A673 (cell line): ENCODE results near the gene NFS1. TPM values are rescaled to one million over a fixed set of nuclear protein-coding genes. Genes with fewer than 3 reads are reported as not detected.

Experiments
- BruUV-seq: library from RNA; stranded (reverse); fragments of 400-500 nt; replicated peaks from 2 replicates; lab custom pipeline; 2021; lab: Mats Ljungman, UMichigan
- CTCF ChIA-PET: fragments of 300-600 bp; sonication (Branson Sonifier 250); formaldehyde crosslinking; loops from one replicate; lab custom pipeline; 2022; ENCODE audit warnings: antibody characterized with exemption; lab: Charles Lee
- POLR2A ChIA-PET: fragments of 300-600 bp; sonication (Branson Sonifier 250); formaldehyde crosslinking; loops from one replicate; lab custom pipeline; 2022; ENCODE audit warnings: antibody characterized with exemption; ENCODE audit not compliant: low non-redundant PET; lab: Charles Lee
- DNase-seq: peaks from one replicate; pipeline ENCODE4 v3.0.0-alpha.2; 2015; ENCODE audit warnings: low spot score
- H3K27ac ChIP-seq: fragments of 200-600 bp; sonication (generic); 2 replicates; pipeline ENCODE4 v1.5.1; 2016; ENCODE audit warnings: mixed run types, low read depth, mild to moderate bottlenecking, mixed read lengths, antibody characterized with exemption, low read length; ENCODE audit not compliant: poor library complexity, severe bottlenecking
- H3K27me3 ChIP-seq: fragments of 200-600 bp; sonication (generic); replicated peaks from 2 replicates; pipeline ENCODE4 v1.6.1; 2017; ENCODE audit warnings: mixed run types, low read depth, mild to moderate bottlenecking, mixed read lengths, antibody characterized with exemption, low read length; ENCODE audit not compliant: insufficient read depth, poor library complexity
- H3K36me3 ChIP-seq: fragments of 200-600 bp; sonication (generic); 2 replicates; pipeline ENCODE4 v1.6.1; 2016; ENCODE audit warnings: mixed run types, mild to moderate bottlenecking, mixed read lengths, antibody characterized with exemption, low read length; ENCODE audit not compliant: insufficient read depth, poor library complexity, severe bottlenecking
- H3K4me1 ChIP-seq: fragments of 200-600 bp; sonication (generic); 2 replicates; pipeline ENCODE4 v1.6.1; 2017; ENCODE audit warnings: mixed run types, mild to moderate bottlenecking, mixed read lengths, antibody characterized with exemption, low read length; ENCODE audit not compliant: insufficient read depth, poor library complexity, severe bottlenecking
- H3K4me3 ChIP-seq: fragments of 200-600 bp; sonication (generic); 2 replicates; pipeline ENCODE4 v1.5.1; 2016; ENCODE audit warnings: low read depth, mixed run types, mild to moderate bottlenecking, mixed read lengths, low read length; ENCODE audit not compliant: poor library complexity, severe bottlenecking
- H3K9me3 ChIP-seq: fragments of 200-600 bp; sonication (generic); 2 replicates; pipeline ENCODE4 v1.6.1; 2016; ENCODE audit warnings: mixed run types, low read depth, mild to moderate bottlenecking, mixed read lengths, antibody characterized with exemption, low read length; ENCODE audit not compliant: poor library complexity, severe bottlenecking
- EZH2 ChIP-seq: fragments of 200-600 bp; sonication (generic); IDR thresholded peaks from 2 replicates; pipeline ENCODE4 v1.6.1; 2017; ENCODE audit warnings: borderline replicate concordance, low read depth, mild to moderate bottlenecking, mixed read lengths, antibody characterized with exemption, low read length; ENCODE audit not compliant: poor library complexity, severe bottlenecking
- intact Hi-C: fragments of 100-400 bp; cut with micrococcal nuclease; formaldehyde crosslinking; loops from one replicate; pipeline ENCODE4 v1.10.0; 2022; ENCODE audit not compliant: unreplicated experiment
- total RNA-seq: library from RNA; stranded (reverse); gene quantifications from 2 replicates; pipeline ENCODE4 v1.2.3, GENCODE V29; 2021
- TF ChIP-seq, protein P1 (sequence below): fragments of 300-800, 200-600 bp; sonication (generic); conservative IDR thresholded peaks from 2 replicates; pipeline ENCODE4 v1.5.1; 2017; ENCODE audit warnings: low read depth, mild to moderate bottlenecking, antibody characterized with exemption, low read length, moderate library complexity, mixed read lengths

NFS1 gene
- total RNA-seq, 1 experiment from 2014 or later = 22.2 TPM

DNA sequence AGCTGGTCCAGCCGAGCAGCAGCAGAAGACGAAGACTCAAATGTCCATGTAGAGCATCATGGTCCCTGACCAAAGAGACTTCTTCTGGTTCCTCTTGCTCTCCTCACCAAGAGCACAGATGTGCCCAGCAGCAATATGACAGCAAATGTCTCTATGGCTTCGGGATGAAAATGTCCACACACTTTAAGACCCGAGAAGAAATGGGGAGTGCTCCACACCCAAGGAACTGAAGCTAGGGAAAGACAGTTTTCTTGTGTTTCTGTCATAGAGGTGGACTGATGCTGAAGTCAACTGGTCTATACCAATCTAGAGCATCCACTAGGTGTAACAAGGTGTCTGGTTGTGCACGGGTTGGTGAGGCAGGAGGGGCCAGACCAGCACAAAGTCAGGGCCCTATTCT is 29.9 kb downstream of the NFS1 start:
- H3K36me3 ChIP-seq = peaks cover 11% of the 10 kb centered on the region
- no peak for TF ChIP-seq EZH2
- TF ChIP-seq, protein P1, sequence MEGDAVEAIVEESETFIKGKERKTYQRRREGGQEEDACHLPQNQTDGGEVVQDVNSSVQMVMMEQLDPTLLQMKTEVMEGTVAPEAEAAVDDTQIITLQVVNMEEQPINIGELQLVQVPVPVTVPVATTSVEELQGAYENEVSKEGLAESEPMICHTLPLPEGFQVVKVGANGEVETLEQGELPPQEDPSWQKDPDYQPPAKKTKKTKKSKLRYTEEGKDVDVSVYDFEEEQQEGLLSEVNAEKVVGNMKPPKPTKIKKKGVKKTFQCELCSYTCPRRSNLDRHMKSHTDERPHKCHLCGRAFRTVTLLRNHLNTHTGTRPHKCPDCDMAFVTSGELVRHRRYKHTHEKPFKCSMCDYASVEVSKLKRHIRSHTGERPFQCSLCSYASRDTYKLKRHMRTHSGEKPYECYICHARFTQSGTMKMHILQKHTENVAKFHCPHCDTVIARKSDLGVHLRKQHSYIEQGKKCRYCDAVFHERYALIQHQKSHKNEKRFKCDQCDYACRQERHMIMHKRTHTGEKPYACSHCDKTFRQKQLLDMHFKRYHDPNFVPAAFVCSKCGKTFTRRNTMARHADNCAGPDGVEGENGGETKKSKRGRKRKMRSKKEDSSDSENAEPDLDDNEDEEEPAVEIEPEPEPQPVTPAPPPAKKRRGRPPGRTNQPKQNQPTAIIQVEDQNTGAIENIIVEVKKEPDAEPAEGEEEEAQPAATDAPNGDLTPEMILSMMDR = no peak
- no peak overlapping the region for H3K27ac ChIP-seq
- POLR2A ChIA-PET = no interaction called here
- intact Hi-C loops = no loop called here
- CTCF ChIA-PET = interaction anchor here (0.6 kb wide), 1 partner anchor 467 kb away, joined by 3 read pairs; no protein-coding TSS in a partner anchor
- no peaks in the 10 kb centered on the region for H3K27me3 ChIP-seq
- no peaks in the 10 kb centered on the region for H3K9me3 ChIP-seq
- DNase-seq = no peak
- H3K4me1 ChIP-seq = no peaks in the 10 kb centered on the region
- no TSS peak for BruUV-seq
- H3K4me3 ChIP-seq = no peak overlapping the region

DNA sequence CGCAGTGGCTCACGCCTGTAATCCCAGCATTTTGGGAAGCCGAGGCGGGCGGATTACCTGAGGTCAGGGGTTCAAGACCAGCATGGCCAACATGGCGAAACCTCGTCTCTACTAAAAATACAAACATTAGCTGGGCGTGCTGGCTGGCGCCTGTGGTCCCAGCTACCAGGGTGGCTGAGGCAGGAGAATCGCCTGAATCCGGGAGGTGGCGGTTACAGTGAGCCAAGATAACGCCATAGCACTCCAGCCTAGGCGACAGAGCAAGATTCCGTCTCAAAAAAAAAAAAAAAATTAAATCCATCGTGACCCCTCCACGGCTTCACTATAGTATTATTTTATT is 33.2 kb downstream of the NFS1 start:
- H3K4me1 ChIP-seq = peaks cover 19% of the 10 kb centered on the region
- CTCF ChIA-PET = interaction anchor here (0.7 kb wide), 1 partner anchor 263 kb away, joined by 4 read pairs; no protein-coding TSS in a partner anchor
- intact Hi-C loops = no loop called here
- BruUV-seq = no TSS peak
- no peaks in the 10 kb centered on the region for H3K27me3 ChIP-seq
- H3K9me3 ChIP-seq = no peaks in the 10 kb centered on the region
- DNase-seq = no peak
- H3K36me3 ChIP-seq = peaks cover 7% of the 10 kb centered on the region
- H3K4me3 ChIP-seq = no peak overlapping the region
- POLR2A ChIA-PET = interaction anchor here (0.7 kb wide), 1 partner anchor 218 kb away, joined by 3 read pairs; no protein-coding TSS in a partner anchor
- TF ChIP-seq, protein P1 = no peak
- no peak for TF ChIP-seq EZH2
- H3K27ac ChIP-seq = no peak overlapping the region

DNA sequence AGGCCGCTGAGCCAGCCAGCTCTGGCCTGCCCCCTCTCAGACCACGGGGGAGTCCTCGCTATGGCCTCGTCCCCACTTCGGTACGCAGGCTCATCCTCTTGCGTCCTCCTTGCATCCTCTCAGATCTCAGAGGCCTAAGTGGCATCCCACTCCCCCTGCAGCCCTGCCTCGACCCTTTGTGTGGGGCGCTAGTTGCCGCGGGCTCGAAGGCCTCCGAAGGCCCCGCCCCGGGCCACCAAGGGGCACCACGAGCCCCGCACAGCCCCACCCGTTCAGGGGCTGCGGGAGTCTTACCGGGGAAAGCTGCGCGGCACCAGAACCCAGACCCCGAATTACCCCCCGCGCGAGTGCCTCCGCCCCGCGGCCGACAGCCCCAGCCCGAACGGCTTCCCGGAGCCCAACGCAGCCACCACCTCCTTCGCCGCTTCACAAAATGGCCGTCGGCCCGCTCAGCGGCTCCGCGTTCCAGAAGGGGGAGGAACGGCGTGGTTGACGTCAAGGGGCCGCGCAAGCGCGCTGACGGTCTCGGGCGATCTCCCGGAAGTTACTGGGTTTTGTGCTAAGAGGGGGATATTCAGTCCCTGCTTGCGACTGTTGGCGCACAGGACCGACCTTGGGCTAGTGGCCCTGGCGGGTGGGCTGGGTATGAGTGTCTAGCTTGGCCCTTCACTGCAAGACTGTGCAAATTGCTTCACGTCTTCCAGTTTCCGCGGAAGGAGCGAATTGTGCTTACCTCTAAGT is 34.5 kb downstream of the NFS1 start, which contains the start of the genes CPNE1 and RBM12:
Gene CPNE1, minus strand, starts transcription at position 435 of the 741 bp plus-strand sequence. CDS start 31,977 bp downstream, outside the sequence.
Gene RBM12, minus strand, starts transcription at position 435 of the 741 bp plus-strand sequence. CDS start 9,578 bp downstream, outside the sequence.
- ChIA-PET POLR2A (interaction anchor here (0.6 kb wide), 1 partner anchor 342 kb away, joined by 4 read pairs; no protein-coding TSS in a partner anchor), CTCF (no interaction called here)
- H3K36me3 ChIP-seq = peaks cover 7% of the 10 kb centered on the region
- H3K27me3 ChIP-seq = no peaks in the 10 kb centered on the region
- intact Hi-C loops = no loop called here
- no peaks in the 10 kb centered on the region for H3K9me3 ChIP-seq
- BruUV-seq = no TSS peak
- H3K27ac ChIP-seq = peak within 1 kb of the TSS; percentile 97
- TF ChIP-seq, protein P1 = no peak
- TF ChIP-seq EZH2 = no peak
- H3K4me1 ChIP-seq = peaks cover 19% of the 10 kb centered on the region
- peak; percentile 96 for DNase-seq
- H3K4me3 ChIP-seq = peak within 1 kb of the TSS; percentile 69
